Measurements from ENCODE around the gene ACTA2.

ACTA2 gene

DNA sequence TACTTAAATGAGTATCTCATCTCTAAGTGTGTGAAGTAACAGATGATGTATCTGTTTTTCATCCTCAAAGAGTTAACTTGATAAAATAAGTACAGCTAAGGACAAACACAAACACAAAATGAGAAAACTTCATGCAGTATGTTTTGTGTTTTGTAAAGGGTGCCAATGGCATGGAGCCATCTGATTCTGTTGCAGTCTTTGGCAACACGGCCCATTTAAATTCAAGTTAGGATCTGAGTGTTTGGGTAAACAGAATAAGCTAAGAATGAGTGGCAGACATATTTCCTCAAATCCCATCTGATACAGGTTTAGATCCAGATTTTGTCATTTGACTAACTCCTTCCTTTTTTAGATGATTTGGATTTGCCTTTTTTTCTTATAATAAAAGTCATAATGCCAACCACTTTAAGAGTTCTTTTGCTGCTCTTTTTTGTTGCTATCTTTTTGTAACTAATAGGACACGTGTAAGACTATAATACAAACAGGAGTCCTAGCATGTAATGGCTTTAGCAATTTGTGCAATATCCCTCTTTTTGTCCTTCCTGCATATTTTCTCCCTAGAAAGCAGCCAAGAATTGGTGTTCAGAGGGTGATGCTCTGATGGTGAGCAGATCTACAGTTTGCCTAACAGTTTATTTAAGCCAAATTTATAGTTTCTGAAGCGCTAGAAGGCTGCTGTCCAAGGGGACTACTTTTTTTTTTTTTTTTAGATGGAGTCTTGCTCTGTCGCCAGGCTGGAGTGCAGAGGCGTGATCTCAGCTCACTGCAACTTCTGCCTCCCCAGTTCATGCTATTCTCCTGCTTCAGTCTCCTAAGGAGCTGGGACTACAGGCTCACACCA is 18.9 kb upstream of the ACTA2 start:
- Histone ChIP-seq H3K27me3 (ENCODE audit: control insufficient read depth, insufficient read depth, low read length, poor library complexity, severe bottlenecking) (no peaks in the 10 kb centered on the region), H3K9me3 (ENCODE audit: control insufficient read depth, low read length) (no peaks in the 10 kb centered on the region), H3K4me1 (ENCODE audit: control insufficient read depth, insufficient read depth, low read length) (no peaks in the 10 kb centered on the region), H3K27ac (ENCODE audit: insufficient read depth, low read depth, low read length, poor library complexity, severe bottlenecking) (no peak overlapping the region), H3K4me3 (ENCODE audit: insufficient read depth, low read depth, low read length) (no peak overlapping the region), H3K36me3 (ENCODE audit: control insufficient read depth, insufficient read depth, low read length) (no peaks in the 10 kb centered on the region)
- 92 to 95% methylated on average over 5 of the region's 5 CpGs for WGBS, 2 experiments

DNA sequence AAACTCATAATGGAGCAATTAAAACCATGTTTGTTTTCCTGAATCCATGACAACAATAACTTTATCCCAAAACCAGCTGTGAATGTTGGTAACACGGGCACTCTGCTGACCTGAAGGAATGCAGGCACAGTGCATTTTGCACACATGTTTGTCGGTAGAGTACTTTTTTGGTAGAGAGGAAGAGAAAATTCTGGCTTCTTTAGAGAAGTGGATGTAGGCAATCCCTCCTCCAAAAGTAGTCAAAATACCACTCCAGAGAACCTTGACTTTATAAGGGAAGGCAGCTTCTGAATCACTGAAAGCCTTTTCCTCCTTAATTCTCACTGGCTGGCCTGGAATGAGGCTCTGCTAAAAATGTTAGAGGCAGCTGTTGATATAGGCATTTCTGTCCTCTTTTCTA is 15.8 kb upstream of the ACTA2 start:
- H3K27me3 ChIP-seq (ENCODE audit: control insufficient read depth, insufficient read depth, low read length, poor library complexity, severe bottlenecking) = no peaks in the 10 kb centered on the region
- no peak overlapping the region for H3K4me3 ChIP-seq (ENCODE audit: insufficient read depth, low read depth, low read length)
- H3K9me3 ChIP-seq (ENCODE audit: control insufficient read depth, low read length) = no peaks in the 10 kb centered on the region
- H3K36me3 ChIP-seq (ENCODE audit: control insufficient read depth, insufficient read depth, low read length) = no peaks in the 10 kb centered on the region
- 96% methylated on average over 2 of the region's 2 CpGs for WGBS, 2 experiments
- H3K4me1 ChIP-seq (ENCODE audit: control insufficient read depth, insufficient read depth, low read length) = no peaks in the 10 kb centered on the region
- no peak overlapping the region for H3K27ac ChIP-seq (ENCODE audit: insufficient read depth, low read depth, low read length, poor library complexity, severe bottlenecking)

DNA sequence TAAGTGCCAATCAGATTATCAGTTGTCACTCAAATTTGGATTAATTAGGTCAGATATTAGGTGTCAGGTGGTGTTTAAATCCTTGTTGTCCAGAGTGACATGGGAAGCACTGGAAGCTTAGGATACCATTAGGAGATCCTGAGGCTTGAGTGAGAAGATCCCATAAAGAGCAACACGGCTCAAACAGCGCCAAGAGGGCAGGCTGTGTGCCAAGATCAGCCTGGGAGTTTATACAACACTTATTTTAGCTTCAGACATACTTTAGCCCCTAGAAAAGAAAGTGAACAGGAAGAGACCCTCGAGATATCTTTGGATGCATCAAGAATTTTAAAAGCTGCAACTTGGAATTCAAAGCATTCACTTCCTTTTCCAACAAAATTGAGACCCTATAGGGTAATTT is 14.2 kb upstream of the ACTA2 start:
- H3K36me3 ChIP-seq (ENCODE audit: control insufficient read depth, insufficient read depth, low read length) = no peaks in the 10 kb centered on the region
- H3K9me3 ChIP-seq (ENCODE audit: control insufficient read depth, low read length) = no peaks in the 10 kb centered on the region
- no peak overlapping the region for H3K27ac ChIP-seq (ENCODE audit: insufficient read depth, low read depth, low read length, poor library complexity, severe bottlenecking)
- WGBS, 2 experiments = 91 to 95% methylated on average over 3 of the region's 3 CpGs
- H3K4me3 ChIP-seq (ENCODE audit: insufficient read depth, low read depth, low read length) = no peak overlapping the region
- H3K27me3 ChIP-seq (ENCODE audit: control insufficient read depth, insufficient read depth, low read length, poor library complexity, severe bottlenecking) = no peaks in the 10 kb centered on the region
- H3K4me1 ChIP-seq (ENCODE audit: control insufficient read depth, insufficient read depth, low read length) = no peaks in the 10 kb centered on the region

DNA sequence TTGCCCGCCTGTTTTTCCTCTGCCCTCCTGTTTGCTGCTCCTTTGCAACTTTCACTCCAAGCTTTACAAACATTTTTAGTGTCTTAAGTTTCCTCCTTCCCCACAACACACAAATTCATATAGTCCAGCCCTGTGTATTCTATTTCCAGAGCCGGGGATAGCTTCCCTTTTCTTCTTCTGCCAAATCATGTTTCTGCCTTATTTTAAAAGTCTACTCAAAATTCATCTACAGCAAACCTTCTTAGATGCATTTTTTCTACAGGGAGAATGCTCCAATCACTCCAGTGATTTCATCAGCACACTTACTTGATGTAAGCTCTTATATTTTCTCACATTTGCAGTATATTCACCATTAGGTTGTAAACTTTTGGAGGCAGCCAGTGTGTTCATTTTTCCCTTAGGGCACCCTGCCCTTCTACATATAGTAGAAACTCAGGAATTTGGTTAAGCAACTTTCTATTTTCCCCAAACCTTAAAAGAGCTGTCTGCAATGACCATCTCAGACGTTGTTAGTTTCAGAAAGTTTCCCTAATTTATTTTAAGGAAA is 12.4 kb upstream of the ACTA2 start:
- H3K9me3 ChIP-seq (ENCODE audit: control insufficient read depth, low read length) = no peaks in the 10 kb centered on the region
- 90 to 92% methylated on average over 2 of the region's 3 CpGs for WGBS, 2 experiments
- no peaks in the 10 kb centered on the region for H3K36me3 ChIP-seq (ENCODE audit: control insufficient read depth, insufficient read depth, low read length)
- no peaks in the 10 kb centered on the region for H3K27me3 ChIP-seq (ENCODE audit: control insufficient read depth, insufficient read depth, low read length, poor library complexity, severe bottlenecking)
- no peak overlapping the region for H3K27ac ChIP-seq (ENCODE audit: insufficient read depth, low read depth, low read length, poor library complexity, severe bottlenecking)
- no peak overlapping the region for H3K4me3 ChIP-seq (ENCODE audit: insufficient read depth, low read depth, low read length)
- no peaks in the 10 kb centered on the region for H3K4me1 ChIP-seq (ENCODE audit: control insufficient read depth, insufficient read depth, low read length)

DNA sequence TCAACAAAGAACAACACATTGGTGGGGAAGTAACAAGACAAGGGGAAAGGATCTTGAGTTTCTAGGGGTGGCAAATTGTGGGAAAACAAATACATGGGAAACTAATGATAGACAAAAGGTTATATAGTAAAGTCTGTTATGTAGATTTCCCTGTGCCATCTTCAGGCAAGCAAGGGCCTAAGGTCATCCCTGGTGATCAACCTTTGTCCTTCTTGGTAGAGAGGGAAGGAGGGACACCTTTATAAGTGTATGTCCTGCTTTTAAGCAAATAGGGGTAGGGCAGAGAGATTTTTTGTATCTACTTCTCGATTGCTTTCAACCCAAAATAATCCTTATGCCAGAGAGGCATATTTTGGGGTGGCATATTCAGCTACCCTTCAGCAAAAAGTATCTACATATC is 11.8 kb upstream of the ACTA2 start:
- 86 to 100% methylated on average over 1 of the region's 1 CpG for WGBS, 2 experiments
- Histone ChIP-seq H3K27me3 (ENCODE audit: control insufficient read depth, insufficient read depth, low read length, poor library complexity, severe bottlenecking) (no peaks in the 10 kb centered on the region), H3K36me3 (ENCODE audit: control insufficient read depth, insufficient read depth, low read length) (no peaks in the 10 kb centered on the region), H3K9me3 (ENCODE audit: control insufficient read depth, low read length) (no peaks in the 10 kb centered on the region), H3K27ac (ENCODE audit: insufficient read depth, low read depth, low read length, poor library complexity, severe bottlenecking) (no peak overlapping the region), H3K4me3 (ENCODE audit: insufficient read depth, low read depth, low read length) (no peak overlapping the region), H3K4me1 (ENCODE audit: control insufficient read depth, insufficient read depth, low read length) (no peaks in the 10 kb centered on the region)

DNA sequence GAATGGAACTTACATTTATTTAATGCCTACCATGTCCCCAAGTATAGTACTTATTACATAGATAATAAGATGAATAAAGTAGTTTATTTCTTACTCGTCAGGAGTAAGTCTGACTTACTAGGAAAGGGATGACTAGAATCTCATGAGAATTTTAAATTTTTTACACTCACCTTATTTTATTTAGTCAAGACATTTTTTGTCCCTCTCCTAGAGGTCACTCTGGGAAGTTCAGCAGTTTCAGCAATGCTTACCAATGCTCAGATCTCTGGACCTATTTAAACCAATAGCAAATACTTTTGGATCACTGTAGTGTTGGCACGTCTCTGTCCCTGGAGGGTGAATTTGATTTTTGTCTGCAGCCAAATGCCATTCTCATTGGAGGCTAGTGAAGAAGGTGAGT is 10.7 kb upstream of the ACTA2 start:
- H3K9me3 ChIP-seq (ENCODE audit: control insufficient read depth, low read length) = no peaks in the 10 kb centered on the region
- no peak overlapping the region for H3K4me3 ChIP-seq (ENCODE audit: insufficient read depth, low read depth, low read length)
- 88 to 100% methylated on average over 1 to 2 of the region's 2 CpGs for WGBS, 2 experiments
- no peaks in the 10 kb centered on the region for H3K4me1 ChIP-seq (ENCODE audit: control insufficient read depth, insufficient read depth, low read length)
- H3K36me3 ChIP-seq (ENCODE audit: control insufficient read depth, insufficient read depth, low read length) = no peaks in the 10 kb centered on the region
- H3K27ac ChIP-seq (ENCODE audit: insufficient read depth, low read depth, low read length, poor library complexity, severe bottlenecking) = no peak overlapping the region
- no peaks in the 10 kb centered on the region for H3K27me3 ChIP-seq (ENCODE audit: control insufficient read depth, insufficient read depth, low read length, poor library complexity, severe bottlenecking)

DNA sequence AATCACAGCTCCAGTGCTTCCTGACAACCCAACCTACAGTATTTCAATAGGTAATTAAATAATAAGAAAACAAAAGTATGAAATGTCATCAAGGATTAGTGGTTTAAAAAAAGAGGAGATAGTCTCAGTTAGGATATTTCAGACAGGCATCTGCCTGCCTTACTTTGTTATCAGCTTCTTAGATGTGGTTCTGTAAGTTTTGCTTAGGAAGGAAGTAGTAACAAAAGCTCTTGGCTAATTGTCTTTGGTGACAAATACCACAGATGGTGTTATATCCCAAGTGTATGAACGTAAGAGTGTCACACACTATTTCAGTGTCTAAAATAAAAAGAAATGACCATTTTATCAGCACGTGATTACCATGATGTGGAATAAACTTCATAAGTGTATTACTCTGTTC is 9.8 kb upstream of the ACTA2 start:
- no peaks in the 10 kb centered on the region for H3K27me3 ChIP-seq (ENCODE audit: control insufficient read depth, insufficient read depth, low read length, poor library complexity, severe bottlenecking)
- H3K4me3 ChIP-seq (ENCODE audit: insufficient read depth, low read depth, low read length) = no peak overlapping the region
- WGBS, 2 experiments = 95 to 97% methylated on average over 2 of the region's 2 CpGs
- H3K36me3 ChIP-seq (ENCODE audit: control insufficient read depth, insufficient read depth, low read length) = no peaks in the 10 kb centered on the region
- no peaks in the 10 kb centered on the region for H3K9me3 ChIP-seq (ENCODE audit: control insufficient read depth, low read length)
- no peak overlapping the region for H3K27ac ChIP-seq (ENCODE audit: insufficient read depth, low read depth, low read length, poor library complexity, severe bottlenecking)
- H3K4me1 ChIP-seq (ENCODE audit: control insufficient read depth, insufficient read depth, low read length) = no peaks in the 10 kb centered on the region

DNA sequence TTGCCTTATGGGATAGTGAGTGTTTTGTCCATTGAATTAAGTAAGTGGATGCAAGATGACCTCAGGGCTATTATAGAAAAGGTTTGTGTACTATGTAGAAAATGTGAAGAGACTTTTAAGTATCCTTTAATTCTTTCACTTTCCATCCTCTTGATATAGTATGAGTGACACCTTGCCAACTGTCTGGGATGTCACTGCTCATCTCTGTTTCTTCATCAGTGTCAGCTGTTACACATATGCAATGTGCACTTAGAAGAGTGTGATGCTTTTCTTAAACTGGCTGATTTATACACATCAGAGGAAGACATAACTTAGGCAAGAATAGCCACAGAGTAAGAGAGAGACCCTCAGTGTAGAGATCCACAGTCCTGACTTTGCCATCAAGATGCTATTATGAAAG is 8.7 kb upstream of the ACTA2 start:
- Histone ChIP-seq H3K36me3 (ENCODE audit: control insufficient read depth, insufficient read depth, low read length) (no peaks in the 10 kb centered on the region), H3K4me1 (ENCODE audit: control insufficient read depth, insufficient read depth, low read length) (no peaks in the 10 kb centered on the region), H3K27me3 (ENCODE audit: control insufficient read depth, insufficient read depth, low read length, poor library complexity, severe bottlenecking) (no peaks in the 10 kb centered on the region), H3K4me3 (ENCODE audit: insufficient read depth, low read depth, low read length) (no peak overlapping the region), H3K9me3 (ENCODE audit: control insufficient read depth, low read length) (no peaks in the 10 kb centered on the region), H3K27ac (ENCODE audit: insufficient read depth, low read depth, low read length, poor library complexity, severe bottlenecking) (no peak overlapping the region)

DNA sequence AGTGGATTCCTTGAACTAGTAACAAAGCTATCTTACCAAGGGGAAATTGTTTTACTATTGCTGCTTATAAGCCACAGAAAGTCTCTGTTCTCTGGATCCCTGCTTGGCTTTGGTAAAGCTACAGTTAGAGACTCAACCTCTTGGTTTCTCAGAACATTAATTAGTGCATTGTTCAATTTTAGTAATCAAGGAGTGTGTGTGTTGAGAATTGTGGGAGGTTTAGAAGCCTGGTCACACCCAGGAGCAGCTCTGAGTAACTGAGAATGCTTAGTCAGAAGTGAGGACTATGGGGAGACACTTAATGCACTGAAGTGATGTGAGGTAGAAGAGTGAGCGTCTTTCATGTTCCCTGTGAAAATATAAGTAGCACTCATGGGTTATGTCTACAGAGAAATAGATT is 8.2 kb upstream of the ACTA2 start:
- 100% methylated on average over 1 of the region's 1 CpG; no CpG with 5 or more reads in 1 of the 2 experiments for WGBS, 2 experiments

DNA sequence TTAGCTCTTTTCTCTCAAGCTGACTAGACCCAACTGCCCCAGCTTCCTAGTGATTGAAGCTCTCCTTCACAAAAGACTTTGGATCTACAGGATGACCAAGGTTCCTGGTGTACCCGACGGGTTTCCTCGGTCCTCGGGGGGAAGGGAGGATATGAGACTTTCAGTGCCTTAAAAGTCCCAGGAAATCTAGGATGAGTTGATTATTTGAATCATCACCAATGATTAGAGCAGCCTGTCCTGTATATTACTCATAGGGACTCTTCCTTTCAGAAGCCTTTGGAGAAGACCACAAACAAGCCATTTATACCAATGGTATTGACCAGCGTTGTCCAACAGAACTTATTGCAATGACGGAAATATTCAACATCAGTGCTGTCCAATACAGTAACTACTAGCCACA is 6.1 kb upstream of the ACTA2 start:
- H3K27me3 ChIP-seq (ENCODE audit: control insufficient read depth, insufficient read depth, low read length, poor library complexity, severe bottlenecking) = no peaks in the 10 kb centered on the region
- H3K4me3 ChIP-seq (ENCODE audit: insufficient read depth, low read depth, low read length) = no peak overlapping the region
- H3K36me3 ChIP-seq (ENCODE audit: control insufficient read depth, insufficient read depth, low read length) = no peaks in the 10 kb centered on the region
- WGBS, 2 experiments = 95 to 96% methylated on average over 6 of the region's 6 CpGs
- H3K27ac ChIP-seq (ENCODE audit: insufficient read depth, low read depth, low read length, poor library complexity, severe bottlenecking) = no peak overlapping the region
- no peaks in the 10 kb centered on the region for H3K9me3 ChIP-seq (ENCODE audit: control insufficient read depth, low read length)
- H3K4me1 ChIP-seq (ENCODE audit: control insufficient read depth, insufficient read depth, low read length) = no peaks in the 10 kb centered on the region

More for the DNA sequence above, 8.2 kb upstream of the ACTA2 start:
- Histone ChIP-seq H3K27ac (ENCODE audit: insufficient read depth, low read depth, low read length, poor library complexity, severe bottlenecking) (no peak overlapping the region), H3K4me1 (ENCODE audit: control insufficient read depth, insufficient read depth, low read length) (no peaks in the 10 kb centered on the region), H3K4me3 (ENCODE audit: insufficient read depth, low read depth, low read length) (no peak overlapping the region), H3K36me3 (ENCODE audit: control insufficient read depth, insufficient read depth, low read length) (no peaks in the 10 kb centered on the region), H3K9me3 (ENCODE audit: control insufficient read depth, low read length) (no peaks in the 10 kb centered on the region), H3K27me3 (ENCODE audit: control insufficient read depth, insufficient read depth, low read length, poor library complexity, severe bottlenecking) (no peaks in the 10 kb centered on the region)
